Activated CD4-positive, alpha-beta T cell treated with anti-CD3 and anti-CD28 coated beads, Interleukin-2, amount 10 ng/mL, durations not matched to agents 24 days and 14 days (primary cell): ENCODE results near the gene TSBP1. TPM values are rescaled to one million over a fixed set of nuclear protein-coding genes. Genes with fewer than 3 reads are reported as not detected.
A peak's percentile ranks its signal among the peaks of the same experiment; 100 is the strongest.
"Not testable (repeated sequence)": the region's sequence is repeated elsewhere in the genome, so short reads cannot be mapped to it uniquely, and the experiment has no call there.

Experiments used
- DNase-seq: peaks from one replicate; pipeline ENCODE4 v3.0.0; 2022
- H3K27ac Mint-ChIP-seq: one replicate; pipeline ENCODE4 v1.8.0; 2022; ENCODE audit warnings: mild to moderate bottlenecking, mixed read lengths
- H3K27me3 Mint-ChIP-seq: one replicate; pipeline ENCODE4 v1.8.0; 2022; ENCODE audit warnings: mixed read lengths
- H3K36me3 Mint-ChIP-seq: one replicate; pipeline ENCODE4 v1.8.0; 2022; ENCODE audit warnings: low read depth, mild to moderate bottlenecking, mixed read lengths
- H3K4me1 Mint-ChIP-seq: one replicate; pipeline ENCODE4 v1.8.0; 2021; ENCODE audit warnings: mixed read lengths
- H3K4me3 Mint-ChIP-seq: one replicate; pipeline ENCODE4 v1.8.0; 2022; ENCODE audit warnings: mild to moderate bottlenecking, moderate library complexity, mixed read lengths
- H3K9me3 Mint-ChIP-seq: one replicate; pipeline ENCODE4 v1.8.0; 2021; ENCODE audit warnings: mixed read lengths
- intact Hi-C: fragments of 100-400 bp; cut with micrococcal nuclease; formaldehyde crosslinking; loops from one replicate; pipeline ENCODE4 v1.15.1; 2023
- total RNA-seq: library from RNA; stranded (reverse); gene quantifications from 2 replicates; pipeline ENCODE4 v1.2.3, GENCODE V29; 2022

Gene TSBP1
- total RNA-seq, 1 donor from 2014 or later = not detected

DNA sequence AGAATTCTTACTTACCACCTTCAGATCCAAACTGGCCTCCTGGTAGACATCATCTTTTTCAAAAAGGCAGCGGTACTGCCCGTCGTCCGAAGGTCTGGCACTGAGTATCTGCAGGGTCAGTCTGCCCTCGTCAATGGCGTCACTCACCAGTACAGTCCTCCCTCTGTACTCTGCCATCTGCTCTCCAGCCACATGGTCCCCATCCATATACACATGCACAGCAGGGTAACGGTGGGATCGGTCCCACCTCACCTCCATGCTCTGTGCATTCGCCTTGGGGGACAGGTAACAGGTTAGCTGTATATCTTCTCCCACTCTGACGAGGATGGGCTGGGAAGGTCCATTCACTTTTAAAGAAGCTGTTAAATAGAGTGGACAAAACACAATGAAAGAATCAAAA lies 24.3 kb upstream of the TSBP1 start:
- no peaks in the 10 kb centered on the region for H3K36me3 Mint-ChIP-seq
- peaks cover 4% of the 10 kb centered on the region for H3K4me1 Mint-ChIP-seq
- peak; percentile 51 for DNase-seq
- H3K27ac Mint-ChIP-seq = no peak overlapping the region
- H3K9me3 Mint-ChIP-seq = no peaks in the 10 kb centered on the region
- H3K27me3 Mint-ChIP-seq = peaks cover 23% of the 10 kb centered on the region
- H3K4me3 Mint-ChIP-seq = no peak overlapping the region
- intact Hi-C loops = no loop called here

DNA sequence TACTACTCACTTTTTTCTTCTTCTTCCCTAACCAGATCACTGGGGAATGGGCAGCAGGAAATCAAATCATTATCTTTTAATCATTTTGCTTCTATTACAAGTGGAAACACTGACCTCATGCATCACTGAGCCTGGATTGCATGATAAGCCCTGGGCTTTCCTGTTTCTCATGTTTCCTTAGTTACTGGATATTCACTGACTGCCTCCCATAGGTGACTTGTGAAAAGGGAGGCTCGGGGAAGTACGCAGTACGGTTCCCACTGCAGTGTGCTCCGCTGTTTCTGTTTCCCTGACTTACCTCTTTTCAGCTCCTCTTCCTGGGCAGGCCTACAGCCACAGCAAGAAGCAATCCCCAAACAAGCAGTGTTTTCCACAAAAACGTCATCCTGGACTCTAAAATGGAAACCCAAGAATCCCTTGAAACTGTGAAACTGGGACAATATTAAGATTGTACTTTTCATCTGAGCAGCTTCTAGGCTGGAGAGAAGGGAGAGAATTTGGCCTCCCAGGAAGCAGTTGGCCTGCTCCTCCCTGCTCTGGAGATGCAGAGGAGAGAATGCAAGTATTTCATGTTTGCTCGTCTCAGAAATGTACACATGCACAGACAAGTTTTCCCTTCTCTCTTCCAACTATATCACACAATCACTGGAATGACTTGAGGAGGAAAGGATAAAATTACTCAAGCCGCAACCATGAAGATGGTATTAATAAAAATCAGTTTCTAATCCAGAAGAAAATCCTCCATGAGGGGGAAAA lies 22.1 kb upstream of the TSBP1 start:
- Mint-ChIP-seq H3K4me3 (no peak overlapping the region), H3K27ac (no peak overlapping the region)

DNA sequence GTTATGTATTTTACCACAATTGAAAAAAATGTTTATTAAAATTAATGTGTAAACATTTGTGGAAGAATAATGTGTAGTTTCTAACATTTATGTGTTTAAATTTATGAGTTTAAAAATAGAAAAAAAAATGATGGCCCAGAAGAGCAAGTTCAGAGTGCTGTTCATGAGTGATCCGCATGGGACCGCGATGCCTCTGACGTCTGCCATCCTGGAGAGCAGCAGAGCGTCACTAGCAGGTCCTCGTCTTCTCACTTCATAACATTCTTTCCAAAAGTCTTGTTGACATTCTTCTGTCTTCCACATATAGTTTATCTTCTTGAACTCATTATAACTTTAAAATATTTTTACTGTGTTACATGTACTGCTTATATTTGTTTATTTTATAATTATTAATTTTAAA lies 19.8 kb upstream of the TSBP1 start:
- Mint-ChIP-seq H3K27ac (no peak overlapping the region), H3K36me3 (no peaks in the 10 kb centered on the region), H3K4me3 (no peak overlapping the region), H3K4me1 (no peaks in the 10 kb centered on the region), H3K9me3 (no peaks in the 10 kb centered on the region), H3K27me3 (peaks cover 43% of the 10 kb centered on the region)
- intact Hi-C loops = no loop called here
- peak; percentile 6 for DNase-seq

More for the DNA sequence above, 22.1 kb upstream of the TSBP1 start:
- Mint-ChIP-seq H3K9me3 (no peaks in the 10 kb centered on the region), H3K36me3 (no peaks in the 10 kb centered on the region), H3K27me3 (peaks cover 31% of the 10 kb centered on the region), H3K4me1 (peaks cover 4% of the 10 kb centered on the region)
- intact Hi-C loops = no loop called here
- DNase-seq = peak; percentile 46

DNA sequence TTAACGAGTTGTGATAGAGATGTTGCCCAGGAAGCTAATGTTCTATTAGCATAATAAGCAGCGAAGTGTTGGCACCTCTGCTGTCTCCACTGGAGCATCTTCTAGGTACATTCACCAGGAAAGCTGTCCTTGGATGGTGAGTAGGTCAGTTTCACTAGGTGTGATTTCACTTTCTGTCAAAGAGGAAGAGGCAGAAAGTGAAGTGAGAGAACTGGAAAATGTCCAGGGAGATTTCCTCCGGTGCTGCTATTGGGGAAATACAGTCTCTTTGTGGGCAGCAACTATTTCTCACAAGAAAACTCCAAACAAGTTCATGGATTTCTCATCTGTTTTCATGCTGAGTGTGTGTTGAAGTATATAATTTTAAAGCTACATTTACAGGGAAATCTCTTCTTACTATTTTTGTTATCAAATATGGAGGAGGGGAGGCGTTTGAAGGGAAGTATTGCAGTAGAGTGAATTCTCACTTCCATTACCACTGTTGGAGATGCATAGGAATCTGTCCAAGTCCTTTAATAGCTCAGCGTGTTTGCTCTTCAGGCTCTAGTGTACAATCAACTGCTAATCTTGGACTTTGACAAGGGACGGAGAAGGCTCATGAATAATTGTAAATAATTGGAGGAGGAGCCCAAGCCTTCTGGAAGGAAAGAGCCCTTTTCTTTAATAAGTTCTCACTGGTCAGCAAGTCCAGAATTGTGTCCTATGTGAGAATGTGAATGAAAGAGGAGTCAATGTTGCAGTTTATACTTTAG lies 16.1 kb upstream of the TSBP1 start:
- DNase-seq = peak; percentile 5
- no peak overlapping the region for H3K27ac Mint-ChIP-seq
- no peaks in the 10 kb centered on the region for H3K36me3 Mint-ChIP-seq
- intact Hi-C loops = no loop called here
- H3K4me3 Mint-ChIP-seq = no peak overlapping the region
- no peaks in the 10 kb centered on the region for H3K4me1 Mint-ChIP-seq
- no peaks in the 10 kb centered on the region for H3K9me3 Mint-ChIP-seq
- H3K27me3 Mint-ChIP-seq = peaks cover 38% of the 10 kb centered on the region

DNA sequence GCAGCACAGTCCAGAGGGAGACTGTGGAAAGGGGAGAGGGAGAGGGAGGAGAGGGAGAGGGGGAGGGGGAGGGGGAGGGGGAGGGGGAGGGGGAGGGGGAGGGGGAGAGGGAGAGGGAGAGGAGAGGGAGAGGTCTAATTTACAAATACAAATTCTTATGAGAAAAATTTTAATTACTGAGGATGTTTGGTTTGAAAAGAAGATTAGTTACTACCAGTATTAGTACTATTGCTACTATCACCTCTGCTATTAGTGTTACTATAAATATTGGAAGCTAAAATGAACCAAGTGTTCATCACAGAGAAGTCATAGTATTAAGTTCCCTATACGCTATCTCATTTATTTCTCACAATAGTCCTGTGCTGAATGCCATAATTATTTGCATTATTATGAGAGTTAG lies 14.3 kb upstream of the TSBP1 start:
- Mint-ChIP-seq H3K36me3 (no peaks in the 10 kb centered on the region), H3K27me3 (peaks cover 41% of the 10 kb centered on the region), H3K4me3 (no peak overlapping the region), H3K9me3 (no peaks in the 10 kb centered on the region), H3K27ac (no peak overlapping the region), H3K4me1 (no peaks in the 10 kb centered on the region)
- no peak for DNase-seq
- intact Hi-C loops = no loop called here

DNA sequence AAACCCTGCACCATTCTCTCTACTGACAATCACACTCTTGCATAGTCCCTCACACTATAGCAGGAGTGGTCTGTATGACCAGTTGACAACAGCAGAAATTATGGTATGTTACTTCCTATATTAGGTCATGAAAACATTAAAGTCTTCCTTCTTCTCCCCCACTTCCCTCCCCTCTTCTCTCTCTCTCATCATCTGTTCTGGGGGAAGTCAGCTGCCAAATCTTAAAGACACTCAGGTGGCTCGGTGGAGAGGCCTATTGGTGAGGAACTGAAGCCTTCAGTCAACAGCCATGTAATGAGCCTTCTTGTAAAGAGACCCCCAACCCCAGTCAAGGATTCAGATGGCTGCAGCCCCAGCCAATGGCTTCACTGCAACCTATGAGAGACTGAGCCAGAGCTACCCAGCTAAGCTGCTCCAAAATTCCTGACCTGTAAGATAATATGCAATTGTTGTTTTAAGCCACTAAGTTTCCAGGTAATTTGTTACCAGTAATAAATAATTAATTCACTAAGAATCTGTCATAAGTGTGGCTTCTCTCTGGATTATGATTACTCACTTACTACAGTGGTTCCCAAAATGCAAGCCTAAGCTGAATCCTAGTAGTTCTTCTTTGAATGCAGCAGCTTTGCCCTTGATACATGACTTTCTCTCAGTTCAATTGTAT lies 11.2 kb upstream of the TSBP1 start:
- H3K27ac Mint-ChIP-seq = no peak overlapping the region
- DNase-seq = peak; percentile 50
- no peaks in the 10 kb centered on the region for H3K9me3 Mint-ChIP-seq
- peaks cover 30% of the 10 kb centered on the region for H3K27me3 Mint-ChIP-seq
- no peaks in the 10 kb centered on the region for H3K36me3 Mint-ChIP-seq
- H3K4me1 Mint-ChIP-seq = no peaks in the 10 kb centered on the region
- intact Hi-C loops = no loop called here
- H3K4me3 Mint-ChIP-seq = no peak overlapping the region

DNA sequence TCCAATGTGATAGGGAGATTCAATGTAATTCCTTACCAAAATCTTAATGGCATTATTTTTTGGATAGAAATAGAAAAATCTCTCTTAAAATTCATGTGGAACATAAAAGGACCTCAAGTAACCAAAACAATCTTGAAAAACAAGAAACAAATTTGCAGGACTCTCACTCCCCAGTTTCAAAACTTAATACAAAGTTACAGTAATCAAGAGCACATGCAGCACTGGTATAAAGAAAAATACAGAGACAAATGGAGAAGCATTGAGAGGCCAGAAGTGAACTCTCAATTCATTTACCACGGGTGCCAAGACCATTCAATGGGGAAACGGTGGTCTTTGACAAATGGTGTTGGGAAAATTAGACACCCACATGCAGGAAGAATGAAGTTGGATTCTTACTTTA lies 7.8 kb upstream of the TSBP1 start:
- H3K4me1 Mint-ChIP-seq = no peaks in the 10 kb centered on the region
- H3K27ac Mint-ChIP-seq = no peak overlapping the region
- H3K27me3 Mint-ChIP-seq = peaks cover 34% of the 10 kb centered on the region
- no peaks in the 10 kb centered on the region for H3K9me3 Mint-ChIP-seq
- peak; percentile 44 for DNase-seq
- no peaks in the 10 kb centered on the region for H3K36me3 Mint-ChIP-seq
- H3K4me3 Mint-ChIP-seq = no peak overlapping the region
- intact Hi-C loops = no loop called here

DNA sequence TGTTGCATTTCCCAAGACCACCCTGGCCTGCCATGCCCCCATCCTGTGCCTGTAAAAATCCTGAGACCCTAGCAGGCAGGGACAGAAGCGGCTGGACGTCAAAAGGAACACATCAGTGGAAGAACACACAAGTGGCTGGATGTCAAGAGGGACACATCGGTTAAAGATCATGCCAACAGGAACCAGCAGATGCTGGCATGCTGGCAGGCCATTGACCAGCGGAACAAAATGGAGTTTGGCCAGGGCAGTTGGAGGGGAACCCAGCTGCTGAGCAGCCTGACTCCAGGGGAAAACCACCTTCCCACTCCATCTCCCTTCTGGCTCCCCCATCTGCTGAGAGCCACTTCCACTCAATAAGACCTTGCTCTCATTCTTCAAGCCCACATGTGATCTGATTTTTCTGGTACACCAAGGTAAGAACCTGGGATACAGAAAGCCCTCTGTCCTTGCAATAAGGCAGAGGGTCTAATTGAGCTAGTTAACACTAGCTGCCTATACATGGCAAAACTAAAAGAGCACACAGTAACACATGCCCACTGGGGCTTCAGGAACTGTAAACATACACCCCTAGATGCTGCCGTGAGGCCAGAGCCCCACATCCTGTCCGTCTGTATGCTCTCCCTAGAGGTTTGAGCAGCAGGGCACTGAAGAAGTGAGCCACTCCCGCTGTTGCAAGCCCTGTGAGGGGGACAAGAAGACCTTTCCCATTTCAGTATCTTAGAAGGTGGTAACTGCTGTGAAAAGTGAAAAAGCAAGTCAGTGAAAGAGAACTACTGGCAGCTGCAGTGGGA lies 4.2 kb upstream of the TSBP1 start:
- Mint-ChIP-seq H3K27ac (no peak overlapping the region), H3K36me3 (no peaks in the 10 kb centered on the region), H3K4me1 (no peaks in the 10 kb centered on the region), H3K27me3 (peaks cover 37% of the 10 kb centered on the region), H3K4me3 (no peak overlapping the region), H3K9me3 (no peaks in the 10 kb centered on the region)
- intact Hi-C loops = no loop called here
- peak; percentile 51 for DNase-seq

DNA sequence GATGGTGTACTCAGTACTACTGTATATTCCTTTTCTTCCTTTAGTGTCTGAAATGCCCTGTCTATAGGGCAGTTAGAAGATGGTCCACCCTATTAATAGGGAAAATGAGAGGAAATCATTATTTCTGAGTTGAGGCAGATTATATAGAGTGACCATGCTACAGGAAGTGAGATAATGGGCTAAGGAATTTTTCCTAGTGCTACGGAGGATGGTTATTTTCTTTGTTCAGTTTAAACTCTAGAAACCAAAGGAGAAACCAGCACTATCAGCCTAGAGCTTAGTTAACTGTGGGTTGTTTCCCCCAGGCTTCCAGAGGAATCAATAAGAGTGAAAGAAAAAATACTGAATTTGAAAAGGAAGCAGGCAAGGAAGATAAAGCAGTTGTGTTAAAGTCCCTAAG lies 474 bp downstream of the TSBP1 start:
- Mint-ChIP-seq H3K9me3 (no peaks in the 10 kb centered on the region), H3K4me3 (no peak overlapping the region), H3K27me3 (peaks cover 36% of the 10 kb centered on the region), H3K36me3 (no peaks in the 10 kb centered on the region), H3K27ac (no peak overlapping the region), H3K4me1 (peaks cover 7% of the 10 kb centered on the region)
- DNase-seq = no peak
- intact Hi-C loops = no loop called here

DNA sequence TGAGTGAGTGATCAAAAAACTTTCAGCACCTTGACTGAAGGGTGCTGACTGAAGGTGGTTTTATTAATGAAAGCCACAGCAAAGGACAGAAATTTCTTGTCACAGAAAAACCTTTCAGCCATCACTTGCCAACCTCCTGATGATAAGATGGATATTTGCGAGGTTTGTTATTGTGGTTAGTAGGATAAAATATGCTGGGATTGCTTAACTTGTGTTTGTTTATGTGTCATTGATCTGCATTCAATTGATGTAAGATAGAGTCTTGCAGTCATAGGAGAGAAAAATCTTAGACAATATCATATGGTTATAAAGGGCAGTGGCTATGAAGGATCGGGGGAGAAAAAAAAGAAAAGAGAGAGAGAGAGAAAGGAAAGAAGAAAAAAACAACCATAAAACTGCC lies 1.2 kb downstream of the TSBP1 start:
- peaks cover 39% of the 10 kb centered on the region for H3K27me3 Mint-ChIP-seq
- H3K36me3 Mint-ChIP-seq = no peaks in the 10 kb centered on the region
- no peak for DNase-seq
- peaks cover 7% of the 10 kb centered on the region for H3K4me1 Mint-ChIP-seq
- H3K27ac Mint-ChIP-seq = no peak overlapping the region
- intact Hi-C loops = no loop called here
- no peak overlapping the region for H3K4me3 Mint-ChIP-seq
- H3K9me3 Mint-ChIP-seq = no peaks in the 10 kb centered on the region

DNA sequence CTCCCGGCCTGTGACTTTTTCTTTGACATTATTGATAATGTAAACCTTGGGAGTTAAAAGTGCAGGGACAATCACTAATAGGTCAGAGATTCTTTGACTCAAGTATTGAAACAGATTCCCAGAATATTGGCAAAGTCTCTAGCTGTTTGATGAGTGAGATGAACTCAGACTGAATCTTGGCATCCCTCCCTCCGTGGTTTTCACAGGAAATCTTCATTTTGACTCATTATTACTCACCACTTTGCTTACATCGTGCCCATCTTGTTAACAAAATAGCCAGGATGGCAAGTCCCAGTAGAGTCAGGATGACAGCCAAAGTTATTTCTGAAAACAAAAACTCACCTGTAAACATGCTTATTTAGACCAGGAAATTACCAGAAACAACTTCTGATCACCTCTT lies 2.0 kb downstream of the TSBP1 start:
- no peaks in the 10 kb centered on the region for H3K36me3 Mint-ChIP-seq
- no peaks in the 10 kb centered on the region for H3K9me3 Mint-ChIP-seq
- H3K4me1 Mint-ChIP-seq = peaks cover 7% of the 10 kb centered on the region
- intact Hi-C loops = loop anchor here (5.0 kb wide), 1 partner anchor 112 kb away; no protein-coding TSS in a partner anchor
- H3K4me3 Mint-ChIP-seq = no peak overlapping the region
- DNase-seq = no peak
- H3K27me3 Mint-ChIP-seq = peaks cover 40% of the 10 kb centered on the region
- H3K27ac Mint-ChIP-seq = no peak overlapping the region

DNA sequence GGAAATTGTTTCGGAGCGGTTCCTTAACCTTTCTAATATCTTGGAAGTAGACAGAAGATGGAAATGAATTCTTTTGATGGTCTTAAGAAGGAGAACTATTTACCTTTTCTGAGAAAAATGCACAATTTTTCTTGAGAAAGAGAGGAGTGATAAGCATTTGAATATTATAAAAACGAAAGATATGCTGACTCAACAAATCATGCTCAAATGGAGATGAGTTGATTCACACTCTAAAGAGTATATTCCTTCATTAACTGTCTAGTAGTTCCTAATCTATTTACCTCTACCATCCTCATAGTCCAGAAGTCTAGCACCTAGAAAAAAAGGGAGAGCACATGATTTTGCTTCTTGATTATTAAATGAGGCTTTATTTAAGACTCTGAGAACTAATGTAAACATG lies 4.1 kb downstream of the TSBP1 start:
- DNase-seq = no peak
- intact Hi-C loops = loop anchor here (5.0 kb wide), 1 partner anchor 110 kb away; no protein-coding TSS in a partner anchor
- H3K27me3 Mint-ChIP-seq = peaks cover 40% of the 10 kb centered on the region
- no peak overlapping the region for H3K27ac Mint-ChIP-seq
- H3K4me1 Mint-ChIP-seq = peaks cover 7% of the 10 kb centered on the region
- H3K36me3 Mint-ChIP-seq = no peaks in the 10 kb centered on the region
- H3K9me3 Mint-ChIP-seq = no peaks in the 10 kb centered on the region
- H3K4me3 Mint-ChIP-seq = no peak overlapping the region

DNA sequence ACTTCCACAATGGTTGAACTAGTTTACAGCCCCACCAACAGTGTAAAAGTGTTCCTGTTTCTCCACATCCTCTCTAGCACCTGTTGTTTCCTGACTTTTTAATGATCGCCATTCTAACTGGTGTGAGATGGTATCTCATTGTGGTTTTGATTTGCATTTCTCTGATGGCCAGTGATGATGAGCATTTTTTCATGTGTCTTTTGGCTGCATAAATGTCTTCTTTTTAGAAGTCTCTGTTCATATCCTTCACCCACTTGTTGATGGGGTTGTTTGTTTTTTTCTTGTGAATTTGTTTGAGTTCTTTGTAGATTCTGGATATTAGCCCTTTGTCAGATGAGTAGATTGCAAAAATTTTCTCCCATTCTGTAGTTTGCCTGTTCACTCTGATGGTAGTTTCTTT lies 12.5 kb downstream of the TSBP1 start:
- DNase-seq, H3K27ac Mint-ChIP-seq, intact Hi-C loops, H3K36me3 Mint-ChIP-seq, H3K9me3 Mint-ChIP-seq, H3K4me1 Mint-ChIP-seq, H3K4me3 Mint-ChIP-seq: not testable (repeated sequence)
- peaks cover 24% of the 10 kb centered on the region for H3K27me3 Mint-ChIP-seq
